HG03439 (cell line): Measurements from ENCODE around the gene SUCLG1.
"Not testable (repeated sequence)": the region's sequence is repeated elsewhere in the genome, so short reads cannot be mapped to it uniquely, and the experiment has no call there.

Experiments used
- ATAC-seq: cut with Tn5 transposase; IDR thresholded peaks from one replicate; pipeline ENCODE4 v1.9.1; 2021; ENCODE audit warnings: mild to moderate bottlenecking, moderate library complexity; ENCODE audit not compliant: unreplicated experiment

The SUCLG1 gene

DNA sequence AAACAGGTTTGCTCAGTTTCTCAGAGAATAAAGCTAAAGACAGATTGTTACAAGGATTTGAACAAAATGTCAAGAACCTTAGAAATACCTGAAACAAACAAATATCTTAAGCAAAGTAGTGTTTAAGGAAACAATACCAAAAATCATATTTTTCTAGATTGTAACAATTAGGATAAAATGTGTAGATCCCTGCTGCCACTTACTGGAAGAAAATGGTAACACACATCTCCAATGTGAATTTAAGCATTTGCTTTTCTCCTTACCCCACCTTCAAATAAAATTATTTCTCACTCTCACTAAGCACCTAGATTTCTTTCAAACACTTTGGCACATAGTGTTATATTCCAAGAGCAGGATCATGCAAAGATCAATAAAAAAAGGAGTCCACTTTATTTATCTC is 34.9 kb downstream of the SUCLG1 start:
- ATAC-seq: no peak

DNA sequence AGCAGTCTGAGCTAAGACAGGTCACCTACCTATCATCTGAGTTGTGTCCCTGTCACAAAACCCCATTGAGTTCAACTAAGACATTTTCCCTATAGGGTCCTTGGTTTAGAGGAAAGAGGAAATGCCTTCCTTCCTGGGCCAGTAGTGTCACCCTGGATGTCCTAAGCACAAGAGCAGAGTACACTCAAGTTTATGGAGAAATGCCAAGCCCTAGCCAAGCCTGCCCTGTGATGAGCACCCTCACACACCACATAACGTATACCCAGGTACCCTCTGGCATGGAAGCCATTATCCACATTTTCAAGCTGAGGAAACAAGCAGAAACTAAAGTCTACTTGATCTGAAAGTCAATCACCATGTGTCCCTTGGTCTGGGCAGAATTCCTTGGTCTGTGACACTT is 37.3 kb downstream of the SUCLG1 start:
- ATAC-seq: no peak

DNA sequence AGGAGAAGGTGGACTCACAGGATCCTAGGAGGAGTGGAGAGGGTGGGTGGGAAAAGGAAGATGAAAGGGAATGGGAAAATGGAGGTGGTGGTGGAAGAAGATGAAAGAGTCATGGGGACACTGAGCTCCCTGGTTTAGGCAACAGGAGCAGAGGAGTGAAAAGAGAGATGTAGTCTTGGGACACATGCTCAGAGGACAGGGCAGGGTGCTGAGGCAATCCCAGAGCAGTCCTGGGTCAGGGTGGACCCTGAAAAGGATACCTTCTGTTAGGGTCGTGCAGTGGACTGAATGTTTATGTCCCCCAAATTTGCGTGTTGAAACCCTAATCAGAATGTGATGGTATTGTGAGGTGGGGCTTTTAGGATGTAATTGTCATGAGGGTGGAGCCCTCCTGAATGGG is 37.9 kb downstream of the SUCLG1 start:
- no peak for ATAC-seq

DNA sequence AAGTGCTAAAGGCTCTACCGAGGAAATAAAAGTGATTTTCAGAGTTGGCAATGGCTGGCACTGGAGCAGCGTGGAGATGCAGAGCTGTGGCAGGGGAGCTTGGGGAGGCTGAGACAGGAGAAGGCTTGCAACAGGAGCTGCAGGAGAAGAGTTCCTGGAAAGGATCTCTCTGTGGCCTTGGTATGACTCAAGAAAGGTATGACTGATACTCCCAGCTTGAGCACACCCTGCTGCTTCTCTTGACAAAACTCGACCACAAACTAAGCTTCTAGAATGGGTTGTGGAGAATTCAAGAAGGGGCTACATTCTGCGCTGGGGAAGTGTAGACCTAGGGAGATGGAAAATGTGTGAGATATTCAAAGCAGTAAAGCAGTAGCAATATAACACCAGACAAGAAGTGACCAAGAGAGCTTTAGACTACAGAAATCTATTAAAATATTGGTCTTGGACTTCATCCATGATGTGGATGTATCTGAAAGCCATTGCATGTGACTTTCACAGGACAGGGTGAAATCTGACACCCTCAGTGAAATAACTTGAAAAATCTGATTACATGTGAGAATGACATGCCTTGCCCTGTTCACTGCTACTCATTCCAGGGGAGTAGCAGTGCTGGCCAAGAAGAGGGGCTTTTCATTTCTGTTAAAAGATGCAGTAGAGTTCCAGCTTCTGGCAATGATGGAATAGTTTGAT is 41.5 kb downstream of the SUCLG1 start:
- no peak for ATAC-seq

DNA sequence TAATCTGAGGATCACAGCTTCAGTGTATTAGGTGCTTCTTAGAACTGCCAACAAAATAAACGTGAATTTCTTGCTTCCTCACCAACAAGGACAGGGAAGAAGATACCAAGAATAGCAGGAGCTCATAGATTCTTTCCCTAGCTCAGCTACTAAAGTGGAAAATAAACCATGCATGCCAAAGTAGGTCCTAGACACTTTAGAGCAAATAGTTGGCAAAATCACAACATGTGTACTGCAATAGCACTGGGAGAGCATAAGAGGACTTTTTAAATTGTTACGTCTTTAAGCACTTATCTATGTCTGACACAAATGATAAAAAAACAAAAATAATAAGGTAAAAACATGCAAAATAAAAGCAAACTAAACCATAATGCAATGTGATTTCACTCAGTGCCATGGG is 49.5 kb downstream of the SUCLG1 start:
- ATAC-seq: no peak

DNA sequence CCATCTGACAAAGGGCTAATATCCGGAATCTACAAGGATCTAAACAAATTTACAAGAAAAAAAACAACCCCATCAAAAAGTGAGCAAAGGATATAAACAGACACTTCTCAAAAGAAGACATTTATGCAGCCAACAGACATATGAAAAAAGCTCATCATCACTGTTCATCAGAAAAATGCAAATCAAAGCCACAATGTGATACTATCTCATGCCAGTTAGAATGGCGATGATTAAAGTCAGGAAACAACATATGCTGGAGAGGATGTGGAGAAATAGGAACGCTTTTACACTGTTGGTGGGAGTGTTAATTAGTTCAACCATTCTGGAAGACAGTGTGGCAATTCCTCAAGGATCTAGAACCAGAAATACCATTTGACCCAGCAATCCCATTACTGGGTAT is 57.0 kb downstream of the SUCLG1 start:
- ATAC-seq: not testable (repeated sequence)

DNA sequence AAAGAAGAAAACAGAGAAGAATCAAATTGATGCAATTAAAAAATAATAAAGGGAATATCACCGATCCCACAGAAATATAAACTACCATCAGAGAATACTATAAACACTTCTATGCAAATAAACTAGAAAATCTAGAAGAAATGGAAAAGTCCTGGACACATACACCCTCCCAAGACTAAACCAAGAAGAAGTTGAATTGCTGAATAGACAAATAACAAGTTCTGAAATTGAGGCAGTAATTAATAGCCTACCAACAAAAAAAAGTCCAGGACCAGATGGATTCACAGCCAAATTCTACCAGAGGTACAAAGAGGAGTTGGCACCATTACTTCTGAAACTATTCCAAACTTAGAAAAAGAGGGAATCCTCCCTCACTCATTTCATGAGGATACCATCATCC is 59.2 kb downstream of the SUCLG1 start:
- not testable (repeated sequence) for ATAC-seq

DNA sequence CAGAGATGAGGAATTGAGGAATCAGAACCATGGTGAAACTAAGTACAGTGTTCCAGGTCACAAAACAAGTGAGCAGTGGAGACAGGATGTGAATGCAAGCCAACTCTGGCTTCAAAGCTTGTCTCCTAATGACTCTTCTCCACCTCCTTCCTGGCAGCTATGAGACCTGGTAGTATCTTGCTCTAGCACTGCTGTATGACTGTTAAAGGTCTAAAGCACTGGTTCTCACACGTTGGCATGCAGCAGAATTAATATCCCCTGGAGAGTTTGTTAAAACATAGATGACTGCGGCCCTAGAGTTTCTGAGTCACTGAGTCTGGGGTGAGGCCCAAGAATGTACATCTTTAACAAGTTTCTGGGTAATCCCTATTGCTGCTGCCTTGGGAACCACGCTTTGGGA is 63.3 kb downstream of the SUCLG1 start:
- no peak for ATAC-seq

DNA sequence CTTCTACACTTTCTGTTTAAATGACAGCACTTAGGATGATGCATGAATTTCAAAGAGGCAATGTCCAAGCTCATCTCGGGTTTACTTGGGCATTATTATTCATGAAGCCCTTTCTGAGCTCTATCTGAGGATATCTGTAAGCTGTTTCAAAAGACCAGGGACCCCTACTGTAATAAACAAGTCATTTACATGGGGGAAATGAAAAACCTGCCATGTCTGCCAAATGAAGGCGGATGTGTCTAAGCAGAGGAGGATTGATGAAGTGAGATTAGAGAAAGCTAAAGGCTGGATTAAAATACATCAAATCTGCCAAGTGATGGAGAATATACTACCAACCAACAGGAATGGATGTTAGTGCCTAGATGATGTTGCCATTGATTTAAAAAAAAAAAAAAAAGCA is 64.5 kb downstream of the SUCLG1 start:
- no peak for ATAC-seq

DNA sequence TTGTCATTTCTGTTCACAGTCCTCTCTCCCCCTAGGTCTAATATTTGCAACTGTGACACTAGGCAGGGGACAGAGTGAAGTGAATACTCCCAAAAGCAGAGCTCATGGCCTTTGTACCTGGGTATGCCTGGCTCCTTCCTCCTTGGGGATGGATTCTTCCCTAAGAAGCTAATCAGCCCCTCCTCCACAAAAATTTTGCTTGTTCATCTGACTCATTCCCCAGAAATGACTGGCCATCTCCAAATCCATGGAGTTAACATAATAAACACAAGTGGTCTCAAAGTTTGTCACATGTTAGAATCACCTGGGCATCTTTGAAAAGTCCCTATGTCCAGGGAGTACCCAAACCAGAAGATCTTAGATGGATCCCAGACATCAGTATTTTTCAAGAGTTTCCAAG is 65.3 kb downstream of the SUCLG1 start:
- ATAC-seq: no peak

DNA sequence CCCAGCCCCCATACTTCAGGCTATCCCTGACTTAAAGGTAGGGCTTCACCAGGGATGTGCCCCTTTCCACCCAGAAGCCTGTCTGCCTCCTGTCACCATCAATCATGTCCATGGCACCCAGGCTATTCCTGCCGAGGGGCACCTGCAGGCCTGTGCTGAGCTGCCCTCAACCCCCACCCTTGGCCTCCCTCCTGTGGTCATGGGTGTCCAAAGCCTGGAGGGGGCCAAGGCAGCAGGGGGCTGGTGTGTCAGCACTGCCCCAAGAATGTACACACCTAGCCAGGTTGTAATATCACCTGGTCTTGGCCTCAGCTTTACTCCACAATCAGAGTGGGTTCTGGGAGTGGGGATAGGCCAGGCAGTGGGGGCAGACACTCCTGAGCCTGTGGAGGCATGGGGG is 69.3 kb downstream of the SUCLG1 start:
- ATAC-seq: no peak

DNA sequence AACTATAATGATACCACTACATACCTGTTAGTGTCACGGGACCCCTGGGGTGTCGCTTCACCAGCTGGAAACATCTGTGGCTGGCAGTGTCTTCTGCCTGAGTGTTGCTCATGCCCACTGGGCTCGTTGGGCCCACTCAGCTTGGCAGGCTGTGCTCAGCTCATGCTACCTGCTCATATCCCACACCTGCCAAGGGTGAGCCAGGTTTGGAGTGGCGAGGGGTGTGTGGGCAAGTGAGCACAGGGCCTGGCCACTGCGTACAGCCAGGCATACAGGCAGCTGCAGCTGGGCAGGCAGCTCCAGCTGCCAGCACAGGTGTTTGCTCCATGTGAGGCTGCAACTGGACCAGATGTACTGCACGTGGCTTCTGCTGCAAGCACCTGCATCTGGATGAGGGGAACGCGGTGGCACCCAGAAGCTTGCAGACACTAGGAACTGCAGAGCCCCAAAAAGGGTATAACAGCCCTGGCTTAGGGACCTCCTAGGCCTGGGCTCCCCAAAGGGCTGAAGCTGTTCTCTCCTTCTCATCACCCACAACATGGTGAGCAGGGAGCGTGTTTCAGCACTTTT is 70.1 kb downstream of the SUCLG1 start:
- ATAC-seq: no peak

DNA sequence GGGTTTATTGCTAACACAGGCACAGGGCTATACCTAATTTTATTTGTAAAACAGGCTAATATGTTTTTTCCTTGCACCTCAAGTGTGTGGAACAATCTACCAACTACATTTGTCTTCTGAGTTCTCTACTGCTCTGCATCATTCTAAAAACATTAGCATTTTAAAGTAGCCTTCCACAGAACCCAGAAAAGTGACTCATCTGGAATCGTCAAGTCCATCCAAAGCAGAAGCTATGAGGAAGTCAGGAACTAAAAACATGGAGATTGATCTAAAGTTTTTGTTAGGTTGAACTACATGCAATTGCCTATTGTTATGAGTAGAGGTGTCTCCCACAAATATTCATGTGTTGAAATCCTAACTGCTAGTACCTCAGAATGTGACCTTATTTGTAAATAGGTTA is 70.9 kb downstream of the SUCLG1 start:
- no peak for ATAC-seq

DNA sequence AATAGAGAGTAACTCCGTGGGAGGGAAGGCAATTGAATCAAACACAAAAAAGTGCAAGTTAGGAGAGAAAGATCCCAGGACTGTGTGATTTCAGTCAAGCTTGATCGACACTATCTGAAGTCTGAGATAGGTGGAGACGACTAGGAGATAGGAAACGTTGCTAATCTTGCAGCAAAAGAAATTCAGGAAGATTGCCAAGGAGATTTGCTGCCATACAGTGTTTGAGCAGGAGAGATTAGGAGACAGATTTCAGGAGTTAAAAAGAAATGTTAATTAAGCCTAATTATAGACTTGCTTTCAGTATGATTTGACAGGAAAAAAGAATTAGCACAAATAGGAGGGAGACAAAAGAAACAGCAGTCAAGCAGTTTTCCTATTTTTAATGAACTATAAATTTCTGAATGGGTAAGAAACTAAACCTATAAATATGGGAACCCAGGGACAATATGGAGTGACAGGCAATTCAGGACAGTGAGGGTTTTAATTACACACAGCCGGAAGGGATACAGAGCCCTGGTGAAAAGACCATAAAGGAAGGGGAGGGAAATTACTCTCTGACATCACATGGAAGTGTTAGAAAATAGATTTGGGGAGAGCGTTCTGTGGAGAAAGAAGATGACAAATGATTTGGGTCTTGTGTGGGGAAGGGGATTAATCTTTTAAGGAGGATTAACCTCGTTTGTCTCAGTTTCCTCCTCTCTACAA is 72.6 kb downstream of the SUCLG1 start:
- ATAC-seq: no peak

DNA sequence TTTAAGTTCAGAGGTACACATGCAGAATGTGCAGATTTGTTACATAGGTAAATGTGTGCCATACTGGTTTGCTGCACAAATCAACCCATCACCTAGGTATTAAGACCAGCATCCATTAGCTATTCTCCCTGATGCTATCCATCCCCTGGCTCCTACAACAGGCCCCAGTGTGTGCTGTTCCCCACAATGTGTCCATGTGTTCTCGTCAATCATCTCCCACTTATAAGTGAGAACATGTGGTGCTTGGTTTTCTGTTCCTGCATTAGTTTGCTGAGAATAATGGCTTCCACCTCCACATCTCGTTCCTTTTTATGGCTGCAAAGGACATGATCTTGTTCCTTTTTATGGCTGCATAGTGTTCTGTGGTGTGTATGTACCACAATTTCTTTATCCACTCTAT is 75.8 kb downstream of the SUCLG1 start:
- no peak for ATAC-seq

DNA sequence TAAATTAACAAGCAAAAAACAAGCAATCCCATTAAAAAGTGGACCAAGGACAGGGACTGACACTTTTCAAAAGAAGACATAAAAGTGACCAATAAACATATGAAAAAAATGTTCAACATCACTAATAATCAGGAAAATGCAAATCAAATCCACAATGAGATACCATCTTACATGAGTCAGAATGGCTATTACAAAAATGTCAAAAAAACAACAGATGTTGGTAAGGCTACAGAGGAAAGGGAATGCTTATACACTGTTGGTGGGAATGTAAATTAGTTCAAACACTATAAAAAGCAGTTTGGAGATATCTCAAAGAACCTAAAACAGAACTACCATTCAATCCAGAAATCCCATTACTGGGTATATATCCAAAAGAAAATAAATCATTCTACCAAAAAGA is 78.2 kb downstream of the SUCLG1 start:
- no peak for ATAC-seq

DNA sequence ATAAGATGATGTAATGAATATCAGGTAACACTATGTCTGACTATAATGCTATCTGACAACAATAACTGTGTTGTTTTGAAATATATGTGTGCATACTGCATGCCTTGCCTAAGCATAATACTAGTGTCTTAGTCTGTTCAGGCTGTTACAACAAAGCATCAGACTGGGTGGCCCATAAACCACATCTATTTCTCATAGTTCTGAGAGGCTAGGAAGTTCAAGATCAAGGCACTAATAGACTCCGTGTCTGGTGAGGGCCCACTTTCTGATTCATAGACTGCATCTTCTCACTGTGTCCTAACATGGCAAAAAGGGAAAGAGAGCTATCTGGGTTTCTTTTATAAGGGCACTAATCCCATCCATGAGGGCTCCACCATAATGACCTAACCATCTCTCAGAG is 80.1 kb downstream of the SUCLG1 start:
- no peak for ATAC-seq

DNA sequence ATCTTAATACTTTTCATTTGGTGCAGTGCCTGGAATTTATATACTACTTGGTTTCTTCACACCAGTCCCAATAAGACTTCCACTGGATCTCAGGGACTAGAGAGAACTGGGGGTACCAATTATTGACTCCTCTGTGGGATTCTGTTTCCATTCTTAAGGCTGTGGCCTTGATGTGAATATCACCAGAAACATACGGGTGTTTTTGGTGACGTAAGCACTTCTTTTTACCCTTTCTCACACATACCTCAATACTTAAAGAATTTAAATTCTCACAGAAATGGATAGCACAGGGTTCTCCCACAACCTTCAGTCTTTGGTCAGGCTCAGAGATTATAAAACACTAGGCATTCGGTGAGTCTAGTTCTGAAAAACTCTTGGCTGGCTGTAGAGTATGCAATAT is 84.1 kb downstream of the SUCLG1 start:
- no peak for ATAC-seq

DNA sequence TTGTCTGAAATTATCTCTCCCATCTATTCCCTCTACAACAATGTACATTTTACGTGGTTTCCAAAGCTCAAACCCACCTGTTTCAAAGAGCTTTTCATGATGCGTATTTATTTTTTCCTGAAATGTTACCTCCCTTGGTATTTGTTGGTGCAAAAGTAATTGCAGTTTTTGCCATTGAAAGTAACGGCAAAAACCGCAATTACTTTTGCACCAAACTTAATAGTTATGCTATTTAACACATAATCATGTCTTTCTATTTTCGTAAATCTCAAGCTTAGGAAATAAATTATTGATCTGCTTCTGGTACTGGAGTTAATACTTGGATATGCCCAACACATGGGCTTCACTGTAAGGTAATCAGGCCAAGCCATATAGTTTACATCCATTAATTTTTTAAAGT is 85.2 kb downstream of the SUCLG1 start:
- ATAC-seq: no peak
